H1 (cell line): ENCODE measurements around the gene THUMPD3. TPM values are rescaled to one million over a fixed set of nuclear protein-coding genes. Genes with fewer than 3 reads are reported as not detected.

Experiments
- CTCF ChIA-PET: fragments of 300-600 bp; sonication (Branson Sonifier 250); formaldehyde crosslinking; loops from one replicate; lab custom pipeline; 2021; ENCODE audit not compliant: partially characterized antibody; lab: Charles Lee
- POLR2A ChIA-PET: fragments of 300-600 bp; sonication (Branson Sonifier 250); formaldehyde crosslinking; loops from one replicate; lab custom pipeline; 2021; ENCODE audit warnings: inconsistent platforms; ENCODE audit not compliant: partially characterized antibody; lab: Charles Lee
- DNase-seq, 2 experiments: peaks; one replicate each; pipeline versions ENCODE4 v3.0.0 to v3.0.0-alpha.2; 2010 to 2022; ENCODE audit warnings: low spot score in 2 of 2, low read depth in 1 of 2, mixed read lengths in 1 of 2
- FAIRE-seq: peaks from 2 replicates; lab custom pipeline; 2011; peaks lifted over from hg19 to GRCh38; lab: Jason Lieb, UNC
- H2AFZ ChIP-seq: 2 replicates; pipeline ENCODE4 v1.8.1; 2012; ENCODE audit warnings: low read length, inconsistent platforms
- H2AK5ac ChIP-seq: 2 replicates; pipeline ENCODE4 v1.6.1; 2013; ENCODE audit warnings: low read depth, low read length
- H2BK120ac ChIP-seq: replicated peaks from 2 replicates; pipeline ENCODE3; 2013; ENCODE audit warnings: low read depth, low read length, inconsistent platforms
- H2BK12ac ChIP-seq: 2 replicates; pipeline ENCODE4 v1.6.1; 2013; ENCODE audit warnings: low read depth, low read length
- H2BK15ac ChIP-seq: 2 replicates; pipeline ENCODE4 v1.6.1; 2013; ENCODE audit warnings: low read length
- H2BK20ac ChIP-seq: 2 replicates; pipeline ENCODE4 v1.6.1; 2013; ENCODE audit warnings: low read length
- H2BK5ac ChIP-seq: 2 replicates; pipeline ENCODE4 v1.6.1; 2013; ENCODE audit warnings: low read depth, low read length
- H3K14ac ChIP-seq: 2 replicates; pipeline ENCODE4 v1.6.1; 2013; ENCODE audit warnings: inconsistent platforms; ENCODE audit not compliant: insufficient read length
- H3K18ac ChIP-seq: 2 replicates; pipeline ENCODE4 v1.6.1; 2013; ENCODE audit warnings: low read length; ENCODE audit errors: extremely low read depth
- H3K23ac ChIP-seq: 2 replicates; pipeline ENCODE4 v1.6.1; 2013; ENCODE audit warnings: inconsistent platforms; ENCODE audit not compliant: insufficient read length
- H3K23me2 ChIP-seq: 2 replicates; pipeline ENCODE4 v1.6.1; 2013; ENCODE audit warnings: low read depth, low read length
- H3K27ac ChIP-seq: 2 replicates; pipeline ENCODE4 v1.6.1; 2011; ENCODE audit warnings: low read depth, low read length, inconsistent platforms
- H3K27me3 ChIP-seq, 4 experiments: replicated peaks in 1 of 4; 1 replicate in 1 of 4; 2 replicates in 3 of 4; pipeline versions ENCODE4 v1.6.1 to v1.8.1; 2011 to 2013; ENCODE audit warnings: low read length in 3 of 4, mild to moderate bottlenecking in 3 of 4, inconsistent platforms in 2 of 4, mixed read lengths in 2 of 4, moderate library complexity in 1 of 4; ENCODE audit not compliant: control insufficient read depth in 3 of 4, insufficient read depth in 3 of 4; ENCODE audit errors: extremely low read depth in 1 of 4
- H3K36me3 ChIP-seq, 4 experiments: 2 replicates each; pipeline versions ENCODE4 v1.6.1 to v1.8.1; 2011 to 2013; ENCODE audit warnings: mild to moderate bottlenecking in 4 of 4, low read length in 3 of 4, moderate library complexity in 2 of 4, control low read depth in 1 of 4, inconsistent platforms in 1 of 4; ENCODE audit not compliant: insufficient read depth in 4 of 4, control insufficient read depth in 2 of 4
- H3K4ac ChIP-seq: replicated peaks from 2 replicates; pipeline ENCODE3; 2013; ENCODE audit warnings: low read length, low read depth, mixed read lengths, inconsistent platforms; ENCODE audit not compliant: insufficient read length
- H3K4me1 ChIP-seq, 4 experiments: replicated peaks in 1 of 4; 1 replicate in 1 of 4; 2 replicates in 3 of 4; pipeline versions ENCODE4 v1.6.1 to v1.8.1; 2011 to 2013; ENCODE audit warnings: low read length in 3 of 4, inconsistent platforms in 2 of 4, mixed read lengths in 1 of 4; ENCODE audit not compliant: insufficient read depth in 4 of 4, control insufficient read depth in 3 of 4
- H3K4me2 ChIP-seq, 2 experiments: 2 replicates each; pipeline versions ENCODE4 v1.6.1 to v1.8.1; 2011 to 2013; ENCODE audit warnings: low read depth in 2 of 2, low read length in 2 of 2, control low read depth in 1 of 2, inconsistent platforms in 1 of 2, mild to moderate bottlenecking in 1 of 2; ENCODE audit not compliant: insufficient read depth in 1 of 2
- H3K4me3 ChIP-seq, 4 experiments: fragments of 200-600, 300-600 bp in 1 of 4; sonication (generic), shearing (Covaris generic), sonication (Bioruptor Twin) in 1 of 4; 2 replicates each; pipeline versions ENCODE4 v1.5.1 to v1.8.1; 2011 to 2016; ENCODE audit warnings: low read length in 4 of 4, low read depth in 3 of 4, control low read depth in 2 of 4, inconsistent platforms in 2 of 4, mild to moderate bottlenecking in 2 of 4, mixed read lengths in 1 of 4, moderate library complexity in 1 of 4; ENCODE audit not compliant: insufficient read depth in 2 of 4; ENCODE audit errors: extremely low read depth in 1 of 4
- H3K56ac ChIP-seq: replicated peaks from 2 replicates; pipeline ENCODE3; 2013; ENCODE audit warnings: low read depth, mild to moderate bottlenecking, mixed read lengths, low read length, inconsistent platforms; ENCODE audit not compliant: insufficient read length
- H3K79me1 ChIP-seq: 2 replicates; pipeline ENCODE4 v1.6.1; 2013; ENCODE audit warnings: low read depth, low read length, control low read depth
- H3K79me2 ChIP-seq, 2 experiments: 2 replicates each; pipeline versions ENCODE4 v1.6.1 to v1.8.1; 2012 to 2013; ENCODE audit warnings: low read length in 2 of 2, mild to moderate bottlenecking in 2 of 2, inconsistent platforms in 1 of 2; ENCODE audit not compliant: insufficient read depth in 2 of 2, control insufficient read depth in 1 of 2
- H3K9ac ChIP-seq, 4 experiments: replicated peaks in 1 of 4; 1 replicate in 1 of 4; 2 replicates in 3 of 4; pipeline versions ENCODE4 v1.6.1 to v1.8.1; 2011 to 2013; ENCODE audit warnings: low read depth in 3 of 4, low read length in 3 of 4, control low read depth in 2 of 4, mild to moderate bottlenecking in 2 of 4, moderate library complexity in 2 of 4, inconsistent platforms in 1 of 4; ENCODE audit errors: extremely low read depth in 1 of 4
- H3K9me3 ChIP-seq, 2 experiments: 2 replicates each; pipeline versions ENCODE4 v1.6.1 to v1.8.1; 2012 to 2013; ENCODE audit warnings: mild to moderate bottlenecking in 2 of 2, moderate library complexity in 2 of 2, control low read depth in 1 of 2, inconsistent platforms in 1 of 2, low read depth in 1 of 2, low read length in 1 of 2, mixed read lengths in 1 of 2; ENCODE audit not compliant: insufficient read depth in 2 of 2
- H4K20me1 ChIP-seq, 2 experiments: replicated peaks in 1 of 2; 2 replicates each; pipeline versions ENCODE3 to v1.8.1; 2011 to 2013; ENCODE audit warnings: inconsistent platforms in 2 of 2, low read length in 2 of 2, mild to moderate bottlenecking in 1 of 2; ENCODE audit not compliant: insufficient read depth in 2 of 2, control insufficient read depth in 1 of 2
- H4K5ac ChIP-seq: 2 replicates; pipeline ENCODE4 v1.6.1; 2013; ENCODE audit warnings: low read length, low read depth, mixed read lengths, inconsistent platforms; ENCODE audit not compliant: insufficient read length
- H4K8ac ChIP-seq: 2 replicates; pipeline ENCODE4 v1.8.0; 2013; ENCODE audit warnings: mild to moderate bottlenecking, moderate library complexity, low read length, inconsistent platforms; ENCODE audit not compliant: insufficient read depth; ENCODE audit errors: extremely low read depth
- H4K91ac ChIP-seq: replicated peaks from 2 replicates; pipeline ENCODE3; 2013; ENCODE audit warnings: low read length, mixed read lengths, inconsistent platforms; ENCODE audit not compliant: insufficient read length
- BCL11A ChIP-seq, 2 experiments: IDR thresholded peaks; one replicate each; pipeline ENCODE4 v1.6.1; 2011; ENCODE audit warnings: low read depth in 2 of 2, low read length in 2 of 2, mild to moderate bottlenecking in 2 of 2
- E2F6 ChIP-seq: IDR thresholded peaks from 2 replicates; pipeline ENCODE4 v1.6.1; 2012; ENCODE audit warnings: inconsistent platforms
- KDM4A ChIP-seq: IDR thresholded peaks from one replicate; pipeline ENCODE4 v1.7.1; 2012; ENCODE audit warnings: low read depth, mild to moderate bottlenecking, moderate library complexity, low read length, inconsistent platforms; ENCODE audit not compliant: severe bottlenecking
- POLR2A ChIP-seq, 2 experiments: IDR thresholded peaks; 1 replicate in 1 of 2; 2 replicates in 1 of 2; pipeline ENCODE4 v1.6.1; 2011; ENCODE audit warnings: low read depth in 2 of 2, low read length in 2 of 2, mild to moderate bottlenecking in 2 of 2; ENCODE audit errors: control extremely low read depth in 1 of 2
- POLR2AphosphoS5 ChIP-seq: IDR thresholded peaks from 2 replicates; pipeline ENCODE4 v1.6.1; 2011; ENCODE audit warnings: low read depth, low read length
- SIRT6 ChIP-seq: IDR thresholded peaks from one replicate; pipeline ENCODE4 v1.7.1; 2012; ENCODE audit warnings: low read length, inconsistent platforms
- SIX5 ChIP-seq: IDR thresholded peaks from 2 replicates; pipeline ENCODE4 v1.6.1; 2011; ENCODE audit warnings: mild to moderate bottlenecking, low read depth, low read length
- SUZ12 ChIP-seq: fragments of 200-600 bp; sonication (generic); IDR thresholded peaks from 2 replicates; pipeline ENCODE4 v1.6.1; 2012; ENCODE audit warnings: mild to moderate bottlenecking, inconsistent platforms, low read length, moderate library complexity, mixed read lengths
- YY1 ChIP-seq: IDR thresholded peaks from 2 replicates; pipeline ENCODE4 v1.6.1; 2011; ENCODE audit warnings: low read depth, mild to moderate bottlenecking, low read length
- WGBS, 2 experiments: shearing (Covaris generic) in 1 of 2; methylation state at CpG; one replicate each; pipeline versions ENCODE4 v1.1.6 to v1.1.7; 2013 to 2015; ENCODE audit warnings: low lambda C conversion rate in 2 of 2, mixed read lengths in 2 of 2, inconsistent platforms in 1 of 2, low coverage in 1 of 2, missing lambda C conversion rate in 1 of 2; ENCODE audit not compliant: insufficient replicate concordance in 2 of 2, insufficient coverage in 1 of 2, insufficient read length in 1 of 2; ENCODE audit errors: extremely low coverage in 1 of 2, missing lambda C conversion rate in 1 of 2; 5-methylcytosine and 5-hydroxymethylcytosine counted together
- polyA plus RNA-seq, 7 experiments: library from polyadenylated mRNA; depleted of rRNA in 3 of 7; stranded (reverse) in 5 of 7; unstranded in 2 of 7; fragments of >200 nt in 5 of 7; fragments of 200-250 nt in 2 of 7; gene quantifications; 1 replicate in 5 of 7; 2 replicates in 1 of 7; 4 replicates in 1 of 7; pipeline versions ENCODE4 v1.2.1 to v1.2.3, GENCODE V29; 2011 to 2013; ENCODE audit warnings: missing spikeins in 2 of 7, mixed read lengths in 2 of 7
- total RNA-seq: library from RNA; stranded (reverse); fragmentation: NEBNext Ultra II Directional; extraction: Animal tissue kit (Norgen Biotek cat#: 25700); gene quantifications from 2 replicates; pipeline ENCODE4 v1.2.1, GENCODE V29; 2021

The THUMPD3 gene
- total and polyA plus RNA-seq, 2 of the 8 experiments (the other 6 are each of a cell fraction or from before 2014, with no cell fraction given), result 26.7 to 68.9 TPM

- Histone ChIP-seq H3K9ac (no peak overlapping the region), H4K8ac (no peak overlapping the region), H4K20me1 (no peaks in the 10 kb centered on the region), H3K23ac (no peak overlapping the region), H2BK12ac (no peak overlapping the region), H4K5ac (no peak overlapping the region), H2BK5ac (no peak overlapping the region), H3K56ac (no peak overlapping the region), H3K14ac (no peak overlapping the region), H3K18ac (no peak overlapping the region), H3K27ac (no peak overlapping the region), H3K4ac (no peak overlapping the region), H3K4me3 (no peak overlapping the region), H2AK5ac (no peak overlapping the region), H2BK15ac (no peak overlapping the region), H3K36me3 (no peaks in the 10 kb centered on the region), H3K4me2 (no peak overlapping the region), H2BK20ac (no peak overlapping the region), H2BK120ac (no peak overlapping the region), H4K91ac (no peak overlapping the region), H3K23me2 (no peaks in the 10 kb centered on the region), H2AFZ (no peak overlapping the region), H3K27me3 (no peaks in the 10 kb centered on the region), H3K79me2 (no peaks in the 10 kb centered on the region), H3K9me3 (no peaks in the 10 kb centered on the region), H3K79me1 (no peaks in the 10 kb centered on the region), H3K4me1 (peaks cover 0 to 6% (median 0%) of the 10 kb centered on the region in 4 experiments; a peak in 1 of 7 replicates)
- 71% methylated on average over 1 of the region's 1 CpG; no CpG with 5 or more reads in 1 of the 2 experiments for WGBS, 2 experiments
- CTCF ChIA-PET, result interaction anchor here (0.7 to 2.3 kb wide), 4 partner anchors 13 to 60 kb away, joined by 3 to 10 read pairs (median 6); no protein-coding TSS in a partner anchor
- DNase-seq, result no peak
- no peak for FAIRE-seq
- POLR2A ChIA-PET, result interaction anchor here (0.5 to 2.0 kb wide), 5 partner anchors 10 to 181 kb away, joined by 3 to 6 read pairs (median 4); partner anchors contain the start of gene SETD5
- TF ChIP-seq YY1 (no peak), POLR2AphosphoS5 (no peak), POLR2A (IDR thresholded peaks at IDR 0.05; ENCODE audit: control extremely low read depth in 1 of 2, low read depth in 2 of 2, low read length in 2 of 2) (no peak), SUZ12 (no peak), E2F6 (no peak), SIRT6 (no peak), KDM4A (no peak), BCL11A (IDR thresholded peaks at IDR 0.05; ENCODE audit: low read depth in 2 of 2, low read length in 2 of 2) (no peak), SIX5 (no peak)
Observed at GRCh38 chr3:9339761-9340471, 22.9 kb upstream of the THUMPD3 start.
